GM23248 (cell line): ENCODE results near the gene VHLL.

Experiments used
- EZH2 ChIP-seq: fragments of 200-600 bp; sonication (generic); IDR thresholded peaks from 2 replicates; pipeline ENCODE4 v1.6.1; 2018; ENCODE audit warnings: antibody characterized with exemption, mild to moderate bottlenecking; ENCODE audit not compliant: insufficient read depth, poor library complexity, severe bottlenecking
- EZH2phosphoT487 ChIP-seq: fragments of 200-600 bp; sonication (generic); IDR thresholded peaks from 2 replicates; pipeline ENCODE4 v1.6.1; 2018; ENCODE audit warnings: antibody characterized with exemption, moderate library complexity, mild to moderate bottlenecking, low read depth; ENCODE audit not compliant: insufficient read depth

- no peak for TF ChIP-seq EZH2
- TF ChIP-seq EZH2phosphoT487, result no peak
These were observed 33.1 kb downstream of the VHLL start for GRCh38 chr1:156266051-156266450.
